Measurements from ENCODE around the gene TPM3.
A peak's percentile ranks its signal among the peaks of the same experiment; 100 is the strongest.
"Not testable (repeated sequence)": the region's sequence is repeated elsewhere in the genome, so short reads cannot be mapped to it uniquely, and the experiment has no call there.

Gene TPM3

DNA sequence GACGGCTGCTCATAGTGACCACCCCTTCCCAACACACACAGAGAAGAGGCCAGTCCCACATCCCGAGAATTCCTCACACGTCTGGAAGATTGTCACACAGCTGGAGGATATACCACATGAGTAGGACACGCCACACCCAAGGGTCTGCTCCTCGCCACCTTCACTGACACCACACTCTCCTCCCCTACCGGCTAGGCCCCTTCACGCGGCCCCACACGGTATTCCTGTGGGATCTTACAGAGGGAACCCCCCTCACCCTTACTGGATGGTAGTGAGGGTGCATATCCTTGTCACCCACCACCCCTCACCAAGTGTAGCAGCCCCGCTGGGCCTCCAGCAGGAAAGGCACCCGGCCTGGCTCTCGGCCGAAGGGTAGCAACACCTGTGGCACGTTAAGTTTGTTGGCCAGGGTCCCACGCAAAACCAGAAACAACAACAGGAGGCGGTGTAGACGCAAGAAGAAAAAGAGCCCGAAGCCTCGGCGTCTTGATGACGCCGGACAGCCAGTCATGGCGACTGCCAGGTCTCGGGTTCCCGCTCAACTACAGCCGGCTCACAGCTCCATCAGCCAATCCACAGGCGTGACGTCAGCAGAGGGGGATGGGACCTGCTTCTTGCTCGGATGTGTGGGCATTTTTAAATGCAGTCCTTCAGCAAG is 37.2 kb downstream of the TPM3 start, which contains the start of gene NUP210L:
Gene NUP210L (minus strand): TSS at position 540 of the 658 bp plus-strand sequence.
- no peaks in the 10 kb centered on the region for H3K27me3 ChIP-seq (ENCODE audit: control insufficient read depth, insufficient read depth, low read length)
- peak within 1 kb of the TSS; percentile 17 for H3K4me3 ChIP-seq (ENCODE audit: low read length)
- no peak within 1 kb of the TSS for H3K9ac ChIP-seq (ENCODE audit: low read length)

DNA sequence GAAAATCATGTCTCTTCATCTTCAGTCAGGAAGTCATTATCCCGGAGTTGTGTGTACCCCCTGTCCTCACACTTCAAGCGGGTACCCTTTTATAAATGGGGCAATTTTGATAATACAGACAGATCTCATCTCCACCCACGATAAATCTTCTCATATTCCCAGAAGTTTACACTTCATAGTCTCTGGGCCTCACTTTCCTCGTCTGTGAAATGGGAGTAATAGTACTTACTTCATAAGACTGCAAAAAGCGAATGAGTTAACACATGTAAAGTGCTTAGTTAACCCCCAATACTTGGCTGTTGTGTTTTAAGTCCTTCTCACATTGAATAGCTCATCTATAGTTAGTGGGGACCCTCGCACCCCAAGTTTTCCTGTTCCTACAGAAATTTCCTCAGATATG is 37.8 kb downstream of the TPM3 start:
- Histone ChIP-seq H3K36me3 (ENCODE audit: control insufficient read depth, insufficient read depth, low read length) (peaks cover 3% of the 10 kb centered on the region), H3K4me1 (ENCODE audit: control insufficient read depth, insufficient read depth, low read length) (peaks cover 10% of the 10 kb centered on the region)

More for the DNA sequence above, 37.2 kb downstream of the TPM3 start, which contains the start of gene NUP210L:
- peaks cover 10% of the 10 kb centered on the region for H3K4me1 ChIP-seq (ENCODE audit: control insufficient read depth, insufficient read depth, low read length)
- peak within 1 kb of the TSS; percentile 83 for H3K27ac ChIP-seq (ENCODE audit: low read depth, low read length)
- peaks cover 3% of the 10 kb centered on the region for H3K36me3 ChIP-seq (ENCODE audit: control insufficient read depth, insufficient read depth, low read length)

DNA sequence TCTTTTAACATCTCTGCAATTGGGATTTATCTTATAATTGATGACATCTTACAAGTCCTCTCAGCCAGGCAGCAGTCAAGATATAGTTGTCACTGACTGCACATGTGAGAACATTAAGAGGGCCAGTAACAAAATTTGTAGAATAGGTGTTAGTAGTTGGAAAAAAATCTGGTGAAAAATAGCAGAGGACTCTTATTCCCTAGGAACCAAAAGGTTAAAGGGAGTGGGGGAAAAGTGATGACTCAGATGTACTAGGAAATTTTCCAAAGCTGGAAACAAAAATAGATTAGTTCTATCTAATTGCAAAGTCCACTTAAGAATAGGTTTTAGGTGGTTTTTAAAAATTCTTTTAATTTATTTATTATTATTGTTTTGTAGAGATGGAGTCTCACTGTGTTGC is 40.6 kb downstream of the TPM3 start:
- H3K27ac ChIP-seq (ENCODE audit: low read depth, low read length) = no peak overlapping the region

More for the DNA sequence above, 37.8 kb downstream of the TPM3 start:
- Histone ChIP-seq H3K27me3 (ENCODE audit: control insufficient read depth, insufficient read depth, low read length) (no peaks in the 10 kb centered on the region), H3K4me3 (ENCODE audit: low read length) (no peak overlapping the region), H3K27ac (ENCODE audit: low read depth, low read length) (no peak overlapping the region), H3K9ac (ENCODE audit: low read length) (no peak overlapping the region)

DNA sequence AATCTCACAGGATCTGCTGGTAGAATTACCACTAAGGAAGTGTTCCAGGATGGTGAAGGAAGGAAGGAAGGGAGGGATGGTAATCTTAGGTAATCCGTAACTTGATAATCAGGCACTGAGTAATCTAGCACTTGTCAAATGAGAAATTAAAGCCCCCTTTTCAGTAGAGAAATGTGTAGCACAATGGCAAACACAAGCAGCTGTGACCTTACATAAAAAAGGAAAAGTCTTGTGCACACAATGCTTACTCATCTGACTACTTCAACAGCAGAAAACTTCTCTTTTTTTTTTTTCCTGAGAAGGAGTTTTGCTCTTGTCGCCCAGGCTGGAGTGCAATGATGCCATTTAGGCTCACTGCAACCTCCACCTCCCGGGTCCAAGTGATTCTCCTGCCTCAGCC is 43.1 kb downstream of the TPM3 start:
- no peaks in the 10 kb centered on the region for H3K4me1 ChIP-seq (ENCODE audit: control insufficient read depth, insufficient read depth, low read length)
- H3K36me3 ChIP-seq (ENCODE audit: control insufficient read depth, insufficient read depth, low read length) = no peaks in the 10 kb centered on the region
- H3K27me3 ChIP-seq (ENCODE audit: control insufficient read depth, insufficient read depth, low read length) = no peaks in the 10 kb centered on the region
- H3K27ac ChIP-seq (ENCODE audit: low read depth, low read length) = no peak overlapping the region
- H3K4me3 ChIP-seq (ENCODE audit: low read length) = no peak overlapping the region
- H3K9ac ChIP-seq (ENCODE audit: low read length) = no peak overlapping the region

More for the DNA sequence above, 40.6 kb downstream of the TPM3 start:
- Histone ChIP-seq H3K9ac (ENCODE audit: low read length) (no peak overlapping the region), H3K4me1 (ENCODE audit: control insufficient read depth, insufficient read depth, low read length) (peaks cover 10% of the 10 kb centered on the region), H3K36me3 (ENCODE audit: control insufficient read depth, insufficient read depth, low read length) (no peaks in the 10 kb centered on the region), H3K4me3 (ENCODE audit: low read length) (no peak overlapping the region), H3K27me3 (ENCODE audit: control insufficient read depth, insufficient read depth, low read length) (no peaks in the 10 kb centered on the region)

DNA sequence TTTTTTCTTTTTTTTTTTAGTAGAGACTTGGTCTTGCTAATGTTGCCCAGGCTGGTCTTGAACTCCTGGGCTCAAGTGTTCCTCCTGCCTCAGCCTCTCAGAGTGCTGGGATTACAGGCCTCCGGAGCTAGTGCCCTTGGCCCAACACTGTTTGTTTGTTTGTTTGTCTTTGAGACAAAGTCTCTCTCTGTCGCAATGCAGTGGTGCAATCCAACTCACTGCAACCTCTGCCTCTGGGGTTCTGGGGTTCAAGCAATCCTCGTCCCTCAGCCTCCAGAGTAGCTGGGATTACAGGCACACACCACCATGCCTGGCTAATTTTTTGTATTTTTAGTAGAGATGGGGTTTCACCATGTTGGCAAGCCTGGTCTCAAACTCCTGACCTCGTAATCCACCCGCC is 44.4 kb downstream of the TPM3 start:
- not testable (repeated sequence) for H3K9ac ChIP-seq (ENCODE audit: low read length); H3K27ac ChIP-seq (ENCODE audit: low read depth, low read length); H3K4me1 ChIP-seq (ENCODE audit: control insufficient read depth, insufficient read depth, low read length); H3K27me3 ChIP-seq (ENCODE audit: control insufficient read depth, insufficient read depth, low read length); H3K4me3 ChIP-seq (ENCODE audit: low read length); H3K36me3 ChIP-seq (ENCODE audit: control insufficient read depth, insufficient read depth, low read length)

DNA sequence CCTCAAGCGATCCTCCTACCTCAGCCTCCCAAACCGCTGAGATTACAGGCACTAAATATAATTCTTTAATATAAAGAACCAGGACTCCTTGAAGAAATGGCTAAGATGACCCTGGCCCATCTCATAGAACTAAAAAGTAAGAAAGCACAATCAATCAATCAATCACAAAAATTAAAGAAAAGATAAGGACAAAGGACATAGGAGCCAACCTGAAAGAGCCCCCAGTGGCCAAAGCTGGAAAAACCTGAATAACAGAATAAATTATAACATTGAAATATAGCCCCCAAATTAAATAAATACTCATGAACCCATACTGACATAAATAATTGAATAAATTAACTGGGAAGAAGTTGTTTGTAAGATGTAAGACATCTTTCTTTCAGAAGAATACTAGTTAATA is 45.9 kb downstream of the TPM3 start:
- Histone ChIP-seq H3K9ac (ENCODE audit: low read length) (no peak overlapping the region), H3K4me1 (ENCODE audit: control insufficient read depth, insufficient read depth, low read length) (no peaks in the 10 kb centered on the region), H3K27me3 (ENCODE audit: control insufficient read depth, insufficient read depth, low read length) (no peaks in the 10 kb centered on the region), H3K36me3 (ENCODE audit: control insufficient read depth, insufficient read depth, low read length) (no peaks in the 10 kb centered on the region), H3K27ac (ENCODE audit: low read depth, low read length) (no peak overlapping the region), H3K4me3 (ENCODE audit: low read length) (no peak overlapping the region)

DNA sequence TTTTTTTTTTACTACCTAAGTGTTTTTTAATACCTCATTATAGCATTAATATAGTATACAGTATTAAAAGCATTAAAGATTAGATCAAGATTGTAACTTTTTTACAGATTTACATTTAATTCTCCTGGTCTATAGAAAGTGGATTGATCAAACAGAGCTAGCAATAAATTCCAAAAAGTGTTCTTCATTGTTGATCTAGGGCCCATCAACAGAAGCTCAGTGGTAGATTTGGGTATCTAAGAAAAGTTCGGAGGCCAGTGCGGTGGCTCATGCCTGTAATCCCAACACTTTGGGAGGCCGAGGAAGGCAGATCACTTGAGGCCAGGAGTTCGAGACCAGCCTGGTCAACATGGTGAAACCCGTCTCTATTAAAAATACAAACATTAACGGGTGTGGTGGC is 49.5 kb downstream of the TPM3 start:
- H3K4me1 ChIP-seq (ENCODE audit: control insufficient read depth, insufficient read depth, low read length) = no peaks in the 10 kb centered on the region
- no peaks in the 10 kb centered on the region for H3K36me3 ChIP-seq (ENCODE audit: control insufficient read depth, insufficient read depth, low read length)
- no peak overlapping the region for H3K4me3 ChIP-seq (ENCODE audit: low read length)
- H3K27me3 ChIP-seq (ENCODE audit: control insufficient read depth, insufficient read depth, low read length) = no peaks in the 10 kb centered on the region
- H3K9ac ChIP-seq (ENCODE audit: low read length) = no peak overlapping the region
- H3K27ac ChIP-seq (ENCODE audit: low read depth, low read length) = no peak overlapping the region

DNA sequence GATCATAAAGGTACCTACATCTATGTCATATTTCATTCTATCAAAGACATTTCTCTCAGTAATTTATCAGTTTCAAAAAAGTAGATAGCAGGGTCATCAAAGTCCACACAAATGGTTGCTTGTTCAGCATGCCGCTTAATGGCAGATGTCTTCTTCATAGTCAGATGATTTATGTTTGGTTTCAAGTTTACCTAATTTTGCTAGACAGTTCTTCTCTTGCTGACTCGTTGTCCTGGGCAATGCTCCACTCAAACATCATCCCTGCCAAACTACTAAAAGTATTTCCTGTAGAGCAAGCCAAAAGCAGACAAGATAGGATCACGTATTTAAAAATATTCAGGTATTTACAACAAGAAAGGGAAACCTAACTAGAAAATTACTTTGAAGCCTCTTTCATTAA is 50.7 kb downstream of the TPM3 start:
- no peak overlapping the region for H3K27ac ChIP-seq (ENCODE audit: low read depth, low read length)
- no peaks in the 10 kb centered on the region for H3K4me1 ChIP-seq (ENCODE audit: control insufficient read depth, insufficient read depth, low read length)
- H3K4me3 ChIP-seq (ENCODE audit: low read length) = no peak overlapping the region
- H3K36me3 ChIP-seq (ENCODE audit: control insufficient read depth, insufficient read depth, low read length) = no peaks in the 10 kb centered on the region
- no peak overlapping the region for H3K9ac ChIP-seq (ENCODE audit: low read length)
- H3K27me3 ChIP-seq (ENCODE audit: control insufficient read depth, insufficient read depth, low read length) = no peaks in the 10 kb centered on the region

DNA sequence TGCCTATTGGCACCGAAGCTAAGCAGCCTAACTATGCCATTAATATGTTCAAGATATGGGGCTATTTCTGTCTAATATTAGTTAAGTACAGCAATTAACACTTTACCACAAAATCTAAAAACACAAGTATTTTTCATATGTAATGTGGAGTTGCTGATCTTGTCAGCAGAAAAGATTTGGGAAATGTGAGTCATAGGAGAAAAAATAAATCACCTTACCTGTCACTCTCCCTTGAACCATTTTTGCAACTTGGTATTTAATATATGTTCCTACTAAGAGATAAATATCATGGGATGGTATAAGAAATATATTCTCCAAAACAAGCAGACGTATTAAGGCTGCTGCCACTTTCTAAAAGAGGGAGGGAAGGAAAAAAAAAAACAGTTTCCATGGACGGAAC is 54.0 kb downstream of the TPM3 start:
- Histone ChIP-seq H3K4me1 (ENCODE audit: control insufficient read depth, insufficient read depth, low read length) (no peaks in the 10 kb centered on the region), H3K27me3 (ENCODE audit: control insufficient read depth, insufficient read depth, low read length) (no peaks in the 10 kb centered on the region), H3K27ac (ENCODE audit: low read depth, low read length) (no peak overlapping the region), H3K36me3 (ENCODE audit: control insufficient read depth, insufficient read depth, low read length) (no peaks in the 10 kb centered on the region), H3K4me3 (ENCODE audit: low read length) (no peak overlapping the region), H3K9ac (ENCODE audit: low read length) (no peak overlapping the region)

DNA sequence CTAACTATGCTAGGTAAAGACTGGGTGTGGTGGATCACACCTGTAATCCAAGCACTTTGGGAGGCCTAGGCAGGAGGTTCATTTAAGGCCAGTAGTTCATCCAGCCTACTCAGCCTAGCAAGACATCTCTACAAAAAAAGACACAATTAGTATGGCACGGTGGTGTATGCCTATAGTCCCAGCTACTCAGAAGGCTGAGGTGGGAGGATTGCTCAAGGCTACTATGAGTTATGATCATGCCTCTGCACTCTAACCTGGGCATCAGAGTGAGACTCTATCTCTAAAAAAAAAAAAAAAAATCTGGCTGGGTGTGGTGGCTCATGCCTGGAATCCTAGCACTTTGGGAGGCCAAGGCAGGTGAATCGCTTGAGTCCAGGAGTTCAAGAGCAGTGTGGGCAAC is 58.6 kb downstream of the TPM3 start:
- H3K9ac ChIP-seq (ENCODE audit: low read length) = no peak overlapping the region
- H3K36me3 ChIP-seq (ENCODE audit: control insufficient read depth, insufficient read depth, low read length) = no peaks in the 10 kb centered on the region
- no peaks in the 10 kb centered on the region for H3K27me3 ChIP-seq (ENCODE audit: control insufficient read depth, insufficient read depth, low read length)
- H3K4me1 ChIP-seq (ENCODE audit: control insufficient read depth, insufficient read depth, low read length) = no peaks in the 10 kb centered on the region
- H3K4me3 ChIP-seq (ENCODE audit: low read length) = no peak overlapping the region
- no peak overlapping the region for H3K27ac ChIP-seq (ENCODE audit: low read depth, low read length)

DNA sequence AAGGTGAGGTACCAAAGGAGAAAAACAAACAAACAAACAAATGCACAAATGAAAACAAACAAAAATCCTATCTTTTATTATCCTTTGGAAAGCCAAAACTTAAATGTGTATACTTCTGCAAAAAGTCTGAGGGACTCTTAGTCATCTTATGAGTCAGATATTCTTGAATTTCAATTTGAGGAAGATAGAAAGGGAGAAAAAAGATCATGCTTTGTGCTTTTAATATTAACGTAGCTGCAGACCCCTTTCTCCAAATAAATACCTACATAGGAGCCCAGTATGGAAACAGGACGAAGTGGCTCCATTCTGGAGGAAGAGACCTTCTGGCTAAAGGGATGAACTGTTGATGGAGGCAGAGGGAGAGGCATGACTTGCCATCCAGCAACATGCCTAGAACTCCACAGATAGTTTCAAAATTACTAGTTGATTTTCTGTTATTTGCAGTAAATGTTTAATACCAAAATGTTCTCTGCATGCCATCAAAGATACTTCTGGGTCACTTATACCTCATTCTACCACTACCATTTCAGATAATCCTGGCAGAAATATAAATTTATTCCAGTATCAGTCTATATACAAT is 62.4 kb downstream of the TPM3 start:
- Histone ChIP-seq H3K9ac (ENCODE audit: low read length) (no peak overlapping the region), H3K27me3 (ENCODE audit: control insufficient read depth, insufficient read depth, low read length) (no peaks in the 10 kb centered on the region), H3K4me3 (ENCODE audit: low read length) (no peak overlapping the region), H3K27ac (ENCODE audit: low read depth, low read length) (no peak overlapping the region), H3K4me1 (ENCODE audit: control insufficient read depth, insufficient read depth, low read length) (no peaks in the 10 kb centered on the region), H3K36me3 (ENCODE audit: control insufficient read depth, insufficient read depth, low read length) (no peaks in the 10 kb centered on the region)

DNA sequence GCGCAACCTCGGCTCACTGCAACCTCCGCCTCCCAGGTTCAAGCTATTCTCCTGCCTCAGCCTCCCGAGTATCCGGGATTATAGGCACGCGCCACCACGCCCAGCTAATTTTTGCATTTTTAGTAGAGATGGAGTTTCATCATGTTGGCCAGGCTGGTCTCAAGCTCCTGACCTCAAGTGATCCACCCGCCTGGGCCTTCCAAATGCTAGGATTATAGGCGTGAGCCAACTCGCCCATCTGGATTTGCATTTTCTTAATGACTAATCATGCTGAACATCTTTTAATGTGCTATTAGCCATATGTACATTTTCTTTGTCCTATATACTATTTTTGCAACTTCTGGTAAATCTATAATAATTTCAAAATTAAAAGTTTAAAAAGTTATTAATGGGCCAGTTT is 68.7 kb downstream of the TPM3 start:
- not testable (repeated sequence) for H3K9ac ChIP-seq (ENCODE audit: low read length); H3K27ac ChIP-seq (ENCODE audit: low read depth, low read length); H3K4me1 ChIP-seq (ENCODE audit: control insufficient read depth, insufficient read depth, low read length); H3K36me3 ChIP-seq (ENCODE audit: control insufficient read depth, insufficient read depth, low read length); H3K4me3 ChIP-seq (ENCODE audit: low read length); H3K27me3 ChIP-seq (ENCODE audit: control insufficient read depth, insufficient read depth, low read length)

DNA sequence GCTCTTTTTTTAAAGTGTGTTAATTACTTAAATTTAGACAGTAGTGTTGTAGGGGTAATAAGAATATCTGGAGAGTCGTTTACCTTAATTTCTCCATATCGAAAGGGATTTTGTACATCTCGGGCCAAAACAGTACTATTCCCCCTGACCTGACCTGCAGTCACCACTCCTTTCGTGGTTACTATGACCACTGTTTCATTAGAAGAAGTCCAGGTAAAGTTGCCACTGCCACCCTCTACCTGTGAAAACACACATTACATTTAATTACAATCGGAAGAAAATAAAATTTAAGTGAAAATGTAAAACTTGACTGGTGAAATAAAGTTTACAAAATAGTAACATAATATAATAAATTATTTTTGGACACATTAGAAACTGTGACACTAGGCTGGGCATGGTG is 74.3 kb downstream of the TPM3 start:
- Histone ChIP-seq H3K27me3 (ENCODE audit: control insufficient read depth, insufficient read depth, low read length) (no peaks in the 10 kb centered on the region), H3K27ac (ENCODE audit: low read depth, low read length) (no peak overlapping the region), H3K4me1 (ENCODE audit: control insufficient read depth, insufficient read depth, low read length) (no peaks in the 10 kb centered on the region), H3K4me3 (ENCODE audit: low read length) (no peak overlapping the region), H3K36me3 (ENCODE audit: control insufficient read depth, insufficient read depth, low read length) (no peaks in the 10 kb centered on the region), H3K9ac (ENCODE audit: low read length) (no peak overlapping the region)

Measured in rectal smooth muscle tissue (tissue), 1 donor.